H1 (cell line): ENCODE measurements around the gene NAV2. TPM values are rescaled to one million over a fixed set of nuclear protein-coding genes. Genes with fewer than 3 reads are reported as not detected.

ENCODE experiments used
- CTCF ChIA-PET: fragments of 300-600 bp; sonication (Branson Sonifier 250); formaldehyde crosslinking; loops from one replicate; lab custom pipeline; 2021; ENCODE audit not compliant: partially characterized antibody; lab: Charles Lee
- POLR2A ChIA-PET: fragments of 300-600 bp; sonication (Branson Sonifier 250); formaldehyde crosslinking; loops from one replicate; lab custom pipeline; 2021; ENCODE audit warnings: inconsistent platforms; ENCODE audit not compliant: partially characterized antibody; lab: Charles Lee
- DNase-seq, 2 experiments: peaks; one replicate each; pipeline versions ENCODE4 v3.0.0 to v3.0.0-alpha.2; 2010 to 2022; ENCODE audit warnings: low spot score in 2 of 2, low read depth in 1 of 2, mixed read lengths in 1 of 2
- FAIRE-seq: peaks from 2 replicates; lab custom pipeline; 2011; peaks lifted over from hg19 to GRCh38; lab: Jason Lieb, UNC
- H2AFZ ChIP-seq: 2 replicates; pipeline ENCODE4 v1.8.1; 2012; ENCODE audit warnings: low read length, inconsistent platforms
- H2AK5ac ChIP-seq: 2 replicates; pipeline ENCODE4 v1.6.1; 2013; ENCODE audit warnings: low read depth, low read length
- H2BK120ac ChIP-seq: replicated peaks from 2 replicates; pipeline ENCODE3; 2013; ENCODE audit warnings: low read depth, low read length, inconsistent platforms
- H2BK12ac ChIP-seq: 2 replicates; pipeline ENCODE4 v1.6.1; 2013; ENCODE audit warnings: low read depth, low read length
- H2BK15ac ChIP-seq: 2 replicates; pipeline ENCODE4 v1.6.1; 2013; ENCODE audit warnings: low read length
- H2BK20ac ChIP-seq: 2 replicates; pipeline ENCODE4 v1.6.1; 2013; ENCODE audit warnings: low read length
- H2BK5ac ChIP-seq: 2 replicates; pipeline ENCODE4 v1.6.1; 2013; ENCODE audit warnings: low read depth, low read length
- H3K14ac ChIP-seq: 2 replicates; pipeline ENCODE4 v1.6.1; 2013; ENCODE audit warnings: inconsistent platforms; ENCODE audit not compliant: insufficient read length
- H3K18ac ChIP-seq: 2 replicates; pipeline ENCODE4 v1.6.1; 2013; ENCODE audit warnings: low read length; ENCODE audit errors: extremely low read depth
- H3K23ac ChIP-seq: 2 replicates; pipeline ENCODE4 v1.6.1; 2013; ENCODE audit warnings: inconsistent platforms; ENCODE audit not compliant: insufficient read length
- H3K23me2 ChIP-seq: 2 replicates; pipeline ENCODE4 v1.6.1; 2013; ENCODE audit warnings: low read depth, low read length
- H3K27ac ChIP-seq: 2 replicates; pipeline ENCODE4 v1.6.1; 2011; ENCODE audit warnings: low read depth, low read length, inconsistent platforms
- H3K27me3 ChIP-seq, 4 experiments: replicated peaks in 1 of 4; 1 replicate in 1 of 4; 2 replicates in 3 of 4; pipeline versions ENCODE4 v1.6.1 to v1.8.1; 2011 to 2013; ENCODE audit warnings: low read length in 3 of 4, mild to moderate bottlenecking in 3 of 4, inconsistent platforms in 2 of 4, mixed read lengths in 2 of 4, moderate library complexity in 1 of 4; ENCODE audit not compliant: control insufficient read depth in 3 of 4, insufficient read depth in 3 of 4; ENCODE audit errors: extremely low read depth in 1 of 4
- H3K36me3 ChIP-seq, 4 experiments: 2 replicates each; pipeline versions ENCODE4 v1.6.1 to v1.8.1; 2011 to 2013; ENCODE audit warnings: mild to moderate bottlenecking in 4 of 4, low read length in 3 of 4, moderate library complexity in 2 of 4, control low read depth in 1 of 4, inconsistent platforms in 1 of 4; ENCODE audit not compliant: insufficient read depth in 4 of 4, control insufficient read depth in 2 of 4
- H3K4ac ChIP-seq: replicated peaks from 2 replicates; pipeline ENCODE3; 2013; ENCODE audit warnings: low read length, low read depth, mixed read lengths, inconsistent platforms; ENCODE audit not compliant: insufficient read length
- H3K4me1 ChIP-seq, 4 experiments: replicated peaks in 1 of 4; 1 replicate in 1 of 4; 2 replicates in 3 of 4; pipeline versions ENCODE4 v1.6.1 to v1.8.1; 2011 to 2013; ENCODE audit warnings: low read length in 3 of 4, inconsistent platforms in 2 of 4, mixed read lengths in 1 of 4; ENCODE audit not compliant: insufficient read depth in 4 of 4, control insufficient read depth in 3 of 4
- H3K4me2 ChIP-seq, 2 experiments: 2 replicates each; pipeline versions ENCODE4 v1.6.1 to v1.8.1; 2011 to 2013; ENCODE audit warnings: low read depth in 2 of 2, low read length in 2 of 2, control low read depth in 1 of 2, inconsistent platforms in 1 of 2, mild to moderate bottlenecking in 1 of 2; ENCODE audit not compliant: insufficient read depth in 1 of 2
- H3K4me3 ChIP-seq, 4 experiments: fragments of 200-600, 300-600 bp in 1 of 4; sonication (generic), shearing (Covaris generic), sonication (Bioruptor Twin) in 1 of 4; 2 replicates each; pipeline versions ENCODE4 v1.5.1 to v1.8.1; 2011 to 2016; ENCODE audit warnings: low read length in 4 of 4, low read depth in 3 of 4, control low read depth in 2 of 4, inconsistent platforms in 2 of 4, mild to moderate bottlenecking in 2 of 4, mixed read lengths in 1 of 4, moderate library complexity in 1 of 4; ENCODE audit not compliant: insufficient read depth in 2 of 4; ENCODE audit errors: extremely low read depth in 1 of 4
- H3K56ac ChIP-seq: replicated peaks from 2 replicates; pipeline ENCODE3; 2013; ENCODE audit warnings: low read depth, mild to moderate bottlenecking, mixed read lengths, low read length, inconsistent platforms; ENCODE audit not compliant: insufficient read length
- H3K79me1 ChIP-seq: 2 replicates; pipeline ENCODE4 v1.6.1; 2013; ENCODE audit warnings: low read depth, low read length, control low read depth
- H3K79me2 ChIP-seq, 2 experiments: 2 replicates each; pipeline versions ENCODE4 v1.6.1 to v1.8.1; 2012 to 2013; ENCODE audit warnings: low read length in 2 of 2, mild to moderate bottlenecking in 2 of 2, inconsistent platforms in 1 of 2; ENCODE audit not compliant: insufficient read depth in 2 of 2, control insufficient read depth in 1 of 2
- H3K9ac ChIP-seq, 4 experiments: replicated peaks in 1 of 4; 1 replicate in 1 of 4; 2 replicates in 3 of 4; pipeline versions ENCODE4 v1.6.1 to v1.8.1; 2011 to 2013; ENCODE audit warnings: low read depth in 3 of 4, low read length in 3 of 4, control low read depth in 2 of 4, mild to moderate bottlenecking in 2 of 4, moderate library complexity in 2 of 4, inconsistent platforms in 1 of 4; ENCODE audit errors: extremely low read depth in 1 of 4
- H3K9me3 ChIP-seq, 2 experiments: 2 replicates each; pipeline versions ENCODE4 v1.6.1 to v1.8.1; 2012 to 2013; ENCODE audit warnings: mild to moderate bottlenecking in 2 of 2, moderate library complexity in 2 of 2, control low read depth in 1 of 2, inconsistent platforms in 1 of 2, low read depth in 1 of 2, low read length in 1 of 2, mixed read lengths in 1 of 2; ENCODE audit not compliant: insufficient read depth in 2 of 2
- H4K20me1 ChIP-seq, 2 experiments: replicated peaks in 1 of 2; 2 replicates each; pipeline versions ENCODE3 to v1.8.1; 2011 to 2013; ENCODE audit warnings: inconsistent platforms in 2 of 2, low read length in 2 of 2, mild to moderate bottlenecking in 1 of 2; ENCODE audit not compliant: insufficient read depth in 2 of 2, control insufficient read depth in 1 of 2
- H4K5ac ChIP-seq: 2 replicates; pipeline ENCODE4 v1.6.1; 2013; ENCODE audit warnings: low read length, low read depth, mixed read lengths, inconsistent platforms; ENCODE audit not compliant: insufficient read length
- H4K8ac ChIP-seq: 2 replicates; pipeline ENCODE4 v1.8.0; 2013; ENCODE audit warnings: mild to moderate bottlenecking, moderate library complexity, low read length, inconsistent platforms; ENCODE audit not compliant: insufficient read depth; ENCODE audit errors: extremely low read depth
- H4K91ac ChIP-seq: replicated peaks from 2 replicates; pipeline ENCODE3; 2013; ENCODE audit warnings: low read length, mixed read lengths, inconsistent platforms; ENCODE audit not compliant: insufficient read length
- ATF3 ChIP-seq: IDR thresholded peaks from 2 replicates; pipeline ENCODE4 v1.6.1; 2011; ENCODE audit warnings: low read depth, mild to moderate bottlenecking, low read length; ENCODE audit not compliant: insufficient read depth
- YY1 ChIP-seq: IDR thresholded peaks from 2 replicates; pipeline ENCODE4 v1.6.1; 2011; ENCODE audit warnings: low read depth, mild to moderate bottlenecking, low read length
- WGBS, 2 experiments: shearing (Covaris generic) in 1 of 2; methylation state at CpG; one replicate each; pipeline versions ENCODE4 v1.1.6 to v1.1.7; 2013 to 2015; ENCODE audit warnings: low lambda C conversion rate in 2 of 2, mixed read lengths in 2 of 2, inconsistent platforms in 1 of 2, low coverage in 1 of 2, missing lambda C conversion rate in 1 of 2; ENCODE audit not compliant: insufficient replicate concordance in 2 of 2, insufficient coverage in 1 of 2, insufficient read length in 1 of 2; ENCODE audit errors: extremely low coverage in 1 of 2, missing lambda C conversion rate in 1 of 2; 5-methylcytosine and 5-hydroxymethylcytosine counted together
- polyA plus RNA-seq, 7 experiments: library from polyadenylated mRNA; depleted of rRNA in 3 of 7; stranded (reverse) in 5 of 7; unstranded in 2 of 7; fragments of >200 nt in 5 of 7; fragments of 200-250 nt in 2 of 7; gene quantifications; 1 replicate in 5 of 7; 2 replicates in 1 of 7; 4 replicates in 1 of 7; pipeline versions ENCODE4 v1.2.1 to v1.2.3, GENCODE V29; 2011 to 2013; ENCODE audit warnings: missing spikeins in 2 of 7, mixed read lengths in 2 of 7
- total RNA-seq: library from RNA; stranded (reverse); fragmentation: NEBNext Ultra II Directional; extraction: Animal tissue kit (Norgen Biotek cat#: 25700); gene quantifications from 2 replicates; pipeline ENCODE4 v1.2.1, GENCODE V29; 2021

NAV2 gene
- total and polyA plus RNA-seq, 2 of the 8 experiments (the other 6 are each of a cell fraction or from before 2014, with no cell fraction given) = 35.6 to 73.6 TPM

- CTCF ChIA-PET = interaction anchor here (0.8 to 5.3 kb wide), 13 partner anchors 7 to 233 kb away, joined by 3 to 42 read pairs (median 4); no protein-coding TSS in a partner anchor
- 84% methylated on average over 4 of the region's 4 CpGs; no CpG with 5 or more reads in 1 of the 2 experiments for WGBS, 2 experiments
- H3K36me3 ChIP-seq = peaks cover 0 to 8% (median 2%) of the 10 kb centered on the region in 4 experiments; a peak in 3 of 8 replicates
- no peaks in the 10 kb centered on the region for H4K20me1 ChIP-seq
- H3K9ac ChIP-seq = no peak overlapping the region
- peaks cover 5 to 92% of the 10 kb centered on the region in 2 experiments; a peak in 3 of 4 replicates for H3K79me2 ChIP-seq
- no peak overlapping the region for H2BK5ac ChIP-seq
- no peaks in the 10 kb centered on the region for H3K27me3 ChIP-seq
- no peak overlapping the region for H2BK120ac ChIP-seq
- H4K8ac ChIP-seq = no peak overlapping the region
- DNase-seq (no peak), FAIRE-seq (no peak)
- H2BK15ac ChIP-seq = no peak overlapping the region
- H3K4ac ChIP-seq = no peak overlapping the region
- H3K14ac ChIP-seq = no peak overlapping the region
- H3K18ac ChIP-seq = no peak overlapping the region
- H3K27ac ChIP-seq = peak overlapping the region; percentile 26; the same call in 1 of the 2 replicates
- H3K56ac ChIP-seq = no peak overlapping the region
- H3K23me2 ChIP-seq = no peaks in the 10 kb centered on the region; the same call in 1 of the 2 replicates
- no peak overlapping the region for H2AK5ac ChIP-seq
- H4K5ac ChIP-seq = no peak overlapping the region
- H3K9me3 ChIP-seq = no peaks in the 10 kb centered on the region
- no peak overlapping the region for H3K23ac ChIP-seq
- H4K91ac ChIP-seq = no peak overlapping the region
- H3K4me2 ChIP-seq = peak overlapping the region; percentile 18 to 29; a peak in 1 of 4 replicates
- no peak overlapping the region for H2BK12ac ChIP-seq
- no peak overlapping the region for H3K4me3 ChIP-seq
- no peak overlapping the region for H2AFZ ChIP-seq
- POLR2A ChIA-PET = interaction anchor here (0.7 to 3.7 kb wide), 2 partner anchors 25 to 230 kb away, joined by 3 to 14 read pairs; no protein-coding TSS in a partner anchor
- H3K79me1 ChIP-seq = peaks cover 4% of the 10 kb centered on the region; the same call in 1 of the 2 replicates
- H2BK20ac ChIP-seq = no peak overlapping the region
- peak; percentile 89 for TF ChIP-seq YY1
- TF ChIP-seq ATF3 = no peak
- H3K4me1 ChIP-seq = peaks cover 15 to 41% (median 24%) of the 10 kb centered on the region in 4 experiments; a peak in 6 of 7 replicates
These were observed 90.2 kb downstream of the NAV2 start for GRCh38 chr11:19802773-19803293.
